ENCODE results near the gene YRDC. TPM values are rescaled to one million over a fixed set of nuclear protein-coding genes. Genes with fewer than 3 reads are reported as not detected.

The YRDC gene
- total and polyA plus RNA-seq, 7 donors, result 3.4 to 36.0 (median 11.3) TPM

DNA sequence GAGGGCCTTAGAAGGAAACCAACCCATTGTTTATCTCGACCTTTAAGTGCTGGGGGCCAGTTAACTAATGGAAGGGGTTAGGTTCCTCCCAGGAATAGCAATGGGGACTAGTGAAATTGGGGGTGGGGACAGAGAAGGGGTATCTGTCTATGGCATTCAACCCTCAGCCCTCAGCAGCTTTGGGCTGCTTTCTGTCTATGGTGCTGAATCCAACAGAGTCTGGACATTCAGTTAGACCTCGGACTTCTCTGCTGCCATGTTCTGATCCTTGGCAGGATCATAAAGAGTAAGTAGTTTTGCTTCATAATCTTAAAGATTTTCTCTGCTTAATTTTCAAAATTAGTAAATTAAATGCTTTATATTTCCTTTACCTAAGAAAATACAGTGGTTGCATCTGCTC lies 40.5 kb downstream of the YRDC start:
- 10 to 24% (median 11%) methylated on average over 2 of the region's 2 CpGs for WGBS, 3 donors
- intact Hi-C loops (cut with DNase I), result no loop called here
- peaks cover 2 to 65% (median 25%) of the 10 kb centered on the region in 3 donors for H3K27me3 ChIP-seq (ENCODE audit: insufficient read depth in 3 of 3, low read length in 2 of 3)

DNA sequence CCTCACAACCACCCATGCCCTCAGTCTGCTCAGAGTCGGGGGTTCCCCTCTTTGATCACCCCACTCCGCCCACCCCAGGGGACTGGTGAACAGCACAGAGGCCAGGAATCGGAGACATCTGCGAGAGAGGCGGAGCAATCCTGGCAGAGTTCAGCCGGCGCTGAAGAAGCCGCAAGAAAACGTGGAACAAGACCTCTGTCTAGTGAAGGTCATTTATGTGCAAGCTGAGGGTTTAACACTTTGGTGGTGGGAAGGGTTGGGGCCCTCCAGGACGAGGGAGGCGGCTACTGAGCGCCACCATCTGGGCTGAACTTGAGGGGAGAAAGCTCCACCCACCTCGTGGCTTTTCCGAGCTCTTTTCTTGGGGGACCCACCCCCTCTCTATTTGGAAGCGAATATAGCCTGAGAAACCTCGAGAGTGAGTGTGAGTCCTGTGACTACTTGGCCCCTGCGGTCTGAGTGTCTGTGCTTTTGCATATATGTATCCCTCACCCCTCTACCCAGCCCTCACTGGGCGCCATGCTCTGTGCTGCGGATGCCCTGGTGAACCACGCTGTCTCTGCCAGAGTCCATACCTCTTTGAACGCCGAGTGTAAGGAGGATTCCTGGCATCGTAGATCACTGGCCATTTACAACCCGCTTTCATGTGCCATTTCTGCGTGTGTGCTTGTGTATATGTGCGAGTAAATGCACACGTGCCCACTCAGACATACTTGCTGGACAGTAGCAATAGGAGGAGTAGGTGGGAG lies 41.9 kb downstream of the YRDC start:
- Histone ChIP-seq H3K4me1 (no peaks in the 10 kb centered on the region), H3K36me3 (ENCODE audit: insufficient read depth in 1 of 2, low read depth in 1 of 2) (no peaks in the 10 kb centered on the region), H3K9me3 (no peaks in the 10 kb centered on the region), H3K27me3 (ENCODE audit: insufficient read depth in 3 of 3, low read length in 2 of 3) (peaks cover 2 to 77% (median 33%) of the 10 kb centered on the region in 3 donors), H3K27ac (no peak overlapping the region), H3K4me3 (no peak overlapping the region)
- WGBS, 3 donors, result 4 to 8% (median 6%) methylated on average over 27 of the region's 27 CpGs
- ATAC-seq (no peak), DNase-seq (no peak)
- intact Hi-C loops (cut with DNase I), result no loop called here
- TF ChIP-seq, protein P1, sequence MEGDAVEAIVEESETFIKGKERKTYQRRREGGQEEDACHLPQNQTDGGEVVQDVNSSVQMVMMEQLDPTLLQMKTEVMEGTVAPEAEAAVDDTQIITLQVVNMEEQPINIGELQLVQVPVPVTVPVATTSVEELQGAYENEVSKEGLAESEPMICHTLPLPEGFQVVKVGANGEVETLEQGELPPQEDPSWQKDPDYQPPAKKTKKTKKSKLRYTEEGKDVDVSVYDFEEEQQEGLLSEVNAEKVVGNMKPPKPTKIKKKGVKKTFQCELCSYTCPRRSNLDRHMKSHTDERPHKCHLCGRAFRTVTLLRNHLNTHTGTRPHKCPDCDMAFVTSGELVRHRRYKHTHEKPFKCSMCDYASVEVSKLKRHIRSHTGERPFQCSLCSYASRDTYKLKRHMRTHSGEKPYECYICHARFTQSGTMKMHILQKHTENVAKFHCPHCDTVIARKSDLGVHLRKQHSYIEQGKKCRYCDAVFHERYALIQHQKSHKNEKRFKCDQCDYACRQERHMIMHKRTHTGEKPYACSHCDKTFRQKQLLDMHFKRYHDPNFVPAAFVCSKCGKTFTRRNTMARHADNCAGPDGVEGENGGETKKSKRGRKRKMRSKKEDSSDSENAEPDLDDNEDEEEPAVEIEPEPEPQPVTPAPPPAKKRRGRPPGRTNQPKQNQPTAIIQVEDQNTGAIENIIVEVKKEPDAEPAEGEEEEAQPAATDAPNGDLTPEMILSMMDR (IDR thresholded peaks at IDR 0.05), result no peak

More for the DNA sequence above, 40.5 kb downstream of the YRDC start:
- DNase-seq (no peak), ATAC-seq (no peak)
- TF ChIP-seq, protein P1 (IDR thresholded peaks at IDR 0.05), result no peak
- Histone ChIP-seq H3K4me1 (no peaks in the 10 kb centered on the region), H3K9me3 (no peaks in the 10 kb centered on the region), H3K27ac (no peak overlapping the region), H3K4me3 (no peak overlapping the region), H3K36me3 (ENCODE audit: insufficient read depth in 1 of 2, low read depth in 1 of 2) (no peaks in the 10 kb centered on the region)

DNA sequence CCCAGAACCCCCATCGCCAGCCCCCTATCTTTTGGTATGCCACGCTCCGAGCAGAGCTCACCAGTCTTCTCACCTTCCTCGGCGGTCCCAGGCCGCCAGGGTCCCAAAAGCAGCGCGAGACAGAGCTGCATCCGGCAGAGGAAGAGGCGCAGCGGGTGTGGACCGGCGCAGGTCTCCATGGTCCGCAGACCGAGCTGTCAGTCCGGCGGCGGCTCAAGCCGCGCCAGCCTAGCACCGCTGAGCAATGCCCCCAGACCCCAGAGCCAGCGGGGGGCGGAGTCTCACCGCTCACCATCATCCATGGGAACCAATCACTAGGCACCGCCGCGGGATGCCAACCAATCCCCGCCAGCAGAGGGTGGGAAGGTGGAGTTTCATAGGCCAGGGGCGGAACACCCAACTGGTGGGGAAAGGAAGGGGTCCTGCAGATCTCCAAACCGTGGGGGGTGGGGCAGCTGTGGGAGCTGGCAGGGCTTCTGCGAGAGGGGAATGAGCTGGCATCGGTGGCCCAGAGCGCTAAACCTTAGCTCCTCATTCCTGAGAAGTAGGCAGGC lies 43.0 kb downstream of the YRDC start, which contains the start of gene EPHA10:
TSS of gene EPHA10 (minus strand) at position 233 of the 554 bp plus-strand sequence. CDS start at position 179, 54 bp downstream.
- Histone ChIP-seq H3K27me3 (ENCODE audit: insufficient read depth in 3 of 3, low read length in 2 of 3) (peaks cover 3 to 77% (median 33%) of the 10 kb centered on the region in 3 donors), H3K9me3 (no peaks in the 10 kb centered on the region), H3K27ac (no peak within 1 kb of the TSS), H3K4me3 (no peak within 1 kb of the TSS), H3K4me1 (no peaks in the 10 kb centered on the region), H3K36me3 (ENCODE audit: insufficient read depth in 1 of 2, low read depth in 1 of 2) (no peaks in the 10 kb centered on the region)
- ATAC-seq, result no peak
- DNase-seq, result no peak
- WGBS, 3 donors, result 2 to 3% (median 3%) methylated on average over 33 of the region's 33 CpGs
- TF ChIP-seq, protein P1 (IDR thresholded peaks at IDR 0.05), result no peak
- intact Hi-C loops (cut with DNase I), result no loop called here

DNA sequence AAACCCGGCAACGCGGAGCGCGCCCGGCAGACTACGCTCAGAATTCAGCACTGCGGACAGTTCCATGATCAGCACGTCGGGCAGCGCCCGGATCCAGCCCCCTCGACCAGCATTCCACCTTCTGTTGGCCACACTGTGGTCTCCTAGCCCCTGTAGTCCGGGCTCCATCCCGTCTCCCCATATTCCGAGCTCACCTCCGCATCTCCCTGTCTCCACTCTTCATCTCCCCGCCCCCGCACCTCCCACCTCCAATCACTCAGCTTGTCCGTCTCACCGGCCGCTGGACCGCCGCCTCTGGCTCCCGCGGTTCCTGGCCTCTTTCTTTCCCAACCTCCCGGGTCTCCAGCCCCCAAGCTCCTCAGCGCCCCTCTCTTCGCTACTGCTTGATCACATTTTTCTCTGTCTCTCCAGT lies 43.6 kb downstream of the YRDC start:
- intact Hi-C loops (cut with DNase I), result no loop called here
- TF ChIP-seq, protein P1 (IDR thresholded peaks at IDR 0.05), result no peak
- DNase-seq, result no peak

More for the DNA sequence above, 43.6 kb downstream of the YRDC start:
- Histone ChIP-seq H3K27ac (no peak overlapping the region), H3K9me3 (no peaks in the 10 kb centered on the region), H3K4me3 (no peak overlapping the region), H3K27me3 (ENCODE audit: insufficient read depth in 3 of 3, low read length in 2 of 3) (peaks cover 4 to 78% (median 32%) of the 10 kb centered on the region in 3 donors), H3K36me3 (ENCODE audit: insufficient read depth in 1 of 2, low read depth in 1 of 2) (no peaks in the 10 kb centered on the region), H3K4me1 (no peaks in the 10 kb centered on the region)
- 2 to 3% (median 2%) methylated on average over 29 of the region's 29 CpGs for WGBS, 3 donors
- ATAC-seq, result no peak

Measured in psoas muscle (tissue), 8 donors.